LHCN-M2 (cell line): ENCODE data around the gene INPP1. TPM values are rescaled to one million over a fixed set of nuclear protein-coding genes. Genes with fewer than 3 reads are reported as not detected.

Source experiments
- DNase-seq: peaks from one replicate; pipeline ENCODE4 v3.0.0-alpha.2; 2012; ENCODE audit warnings: low read depth
- total RNA-seq: library from RNA; depleted of rRNA; stranded (reverse); fragments of >200 nt; gene quantifications from 2 replicates; pipeline ENCODE4 v1.2.3, GENCODE V29; 2014; rRNA removed

Gene INPP1
- total RNA-seq, 1 experiment from 2014 or later, result 15.8 TPM

- peak; percentile 35 for DNase-seq
Measured at GRCh38 chr2:190408538-190409271, 65.3 kb downstream of the INPP1 start.

GRCh38 chr2:190409616-190410015 lies 66.2 kb downstream of the INPP1 start:
- DNase-seq, result no peak

- DNase-seq, result no peak
Measured at GRCh38 chr2:190410166-190410565, 66.8 kb downstream of the INPP1 start.

GRCh38 chr2:190412966-190413365 lies 69.6 kb downstream of the INPP1 start:
- no peak for DNase-seq

- no peak for DNase-seq
Measured at GRCh38 chr2:190413421-190413820, 70.0 kb downstream of the INPP1 start.

GRCh38 chr2:190415251-190415650 lies 71.9 kb downstream of the INPP1 start:
- no peak for DNase-seq

GRCh38 chr2:190415794-190416775 lies 72.7 kb downstream of the INPP1 start:
- DNase-seq, result peak; percentile 6

- DNase-seq, result no peak
Measured at GRCh38 chr2:190417045-190417842, 73.9 kb downstream of the INPP1 start.

GRCh38 chr2:190418727-190419126 lies 75.3 kb downstream of the INPP1 start:
- no peak for DNase-seq

- no peak for DNase-seq
Measured at GRCh38 chr2:190420801-190421200, 77.4 kb downstream of the INPP1 start.

Other genes with a start within 250 kb of the INPP1 start
- gene HIBCH, start 23.8 kb upstream of the INPP1 start, total RNA-seq, result 11.8 and 12.3 TPM in 2 replicates
- gene MFSD6, start 64.8 kb downstream of the INPP1 start, total RNA-seq, result 9.9 and 11.0 TPM in 2 replicates
- gene NEMP2, start 191.1 kb downstream of the INPP1 start, total RNA-seq, result 13.7 and 16.7 TPM in 2 replicates